Liver (tissue), 3 donors: ENCODE measurements around the gene TNS1.

Experiments used
- RAD21 ChIP-seq, 2 donors: IDR thresholded peaks; 2 replicates each; pipeline ENCODE4 v1.6.1; 2016; ENCODE audit warnings: antibody characterized with exemption in 2 of 2, mild to moderate bottlenecking in 2 of 2
- TF ChIP-seq, protein P1 (sequence below): fragments of 150-350 bp; IDR thresholded peaks from 2 replicates; pipeline ENCODE4 v1.5.1; 2017; ENCODE audit warnings: improper control_type of control experiment, low read depth, low read length; ENCODE audit not compliant: missing input control
- donor health status: healthy.
- donor health status: healthy.

DNA sequence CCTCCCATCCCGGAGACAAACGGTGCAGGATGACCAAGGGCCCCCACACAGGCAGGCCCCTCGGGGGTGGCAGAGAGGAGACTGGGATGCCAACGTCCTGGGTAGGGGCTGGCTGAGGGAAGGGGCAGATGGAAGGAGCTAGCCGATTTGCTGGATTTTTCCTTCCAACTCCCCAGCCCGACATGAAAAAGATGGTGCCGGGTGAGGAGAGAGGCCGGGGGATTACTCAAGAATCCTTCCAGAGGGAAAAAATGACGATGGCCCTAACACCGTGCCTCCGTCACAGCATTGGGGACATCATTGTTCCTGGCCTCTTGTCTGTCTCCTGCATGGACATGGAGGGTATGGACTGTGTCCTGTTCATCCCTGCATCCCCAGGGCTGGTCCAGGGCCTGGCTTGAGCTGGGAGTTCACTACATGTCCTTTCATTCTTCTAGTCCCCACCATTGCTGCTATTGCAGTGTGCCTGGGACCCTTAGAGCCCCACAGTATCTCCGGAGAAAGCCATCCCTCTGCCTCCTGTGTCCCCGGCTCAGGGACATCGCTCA, 217.7 kb downstream of the TNS1 start:
- TF ChIP-seq RAD21 (IDR thresholded peaks at IDR 0.05) = no peak
- TF ChIP-seq, protein P1, sequence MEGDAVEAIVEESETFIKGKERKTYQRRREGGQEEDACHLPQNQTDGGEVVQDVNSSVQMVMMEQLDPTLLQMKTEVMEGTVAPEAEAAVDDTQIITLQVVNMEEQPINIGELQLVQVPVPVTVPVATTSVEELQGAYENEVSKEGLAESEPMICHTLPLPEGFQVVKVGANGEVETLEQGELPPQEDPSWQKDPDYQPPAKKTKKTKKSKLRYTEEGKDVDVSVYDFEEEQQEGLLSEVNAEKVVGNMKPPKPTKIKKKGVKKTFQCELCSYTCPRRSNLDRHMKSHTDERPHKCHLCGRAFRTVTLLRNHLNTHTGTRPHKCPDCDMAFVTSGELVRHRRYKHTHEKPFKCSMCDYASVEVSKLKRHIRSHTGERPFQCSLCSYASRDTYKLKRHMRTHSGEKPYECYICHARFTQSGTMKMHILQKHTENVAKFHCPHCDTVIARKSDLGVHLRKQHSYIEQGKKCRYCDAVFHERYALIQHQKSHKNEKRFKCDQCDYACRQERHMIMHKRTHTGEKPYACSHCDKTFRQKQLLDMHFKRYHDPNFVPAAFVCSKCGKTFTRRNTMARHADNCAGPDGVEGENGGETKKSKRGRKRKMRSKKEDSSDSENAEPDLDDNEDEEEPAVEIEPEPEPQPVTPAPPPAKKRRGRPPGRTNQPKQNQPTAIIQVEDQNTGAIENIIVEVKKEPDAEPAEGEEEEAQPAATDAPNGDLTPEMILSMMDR = no peak
